ENCODE measurements around the gene SZT2. TPM values are rescaled to one million over a fixed set of nuclear protein-coding genes. Genes with fewer than 3 reads are reported as not detected.

Gene SZT2
- total and polyA plus RNA-seq, 10 of the 15 experiments (the other 5 are each of a cell fraction or from before 2014, with no cell fraction given) = 1.4 to 38.3 (median 12.7) TPM

DNA sequence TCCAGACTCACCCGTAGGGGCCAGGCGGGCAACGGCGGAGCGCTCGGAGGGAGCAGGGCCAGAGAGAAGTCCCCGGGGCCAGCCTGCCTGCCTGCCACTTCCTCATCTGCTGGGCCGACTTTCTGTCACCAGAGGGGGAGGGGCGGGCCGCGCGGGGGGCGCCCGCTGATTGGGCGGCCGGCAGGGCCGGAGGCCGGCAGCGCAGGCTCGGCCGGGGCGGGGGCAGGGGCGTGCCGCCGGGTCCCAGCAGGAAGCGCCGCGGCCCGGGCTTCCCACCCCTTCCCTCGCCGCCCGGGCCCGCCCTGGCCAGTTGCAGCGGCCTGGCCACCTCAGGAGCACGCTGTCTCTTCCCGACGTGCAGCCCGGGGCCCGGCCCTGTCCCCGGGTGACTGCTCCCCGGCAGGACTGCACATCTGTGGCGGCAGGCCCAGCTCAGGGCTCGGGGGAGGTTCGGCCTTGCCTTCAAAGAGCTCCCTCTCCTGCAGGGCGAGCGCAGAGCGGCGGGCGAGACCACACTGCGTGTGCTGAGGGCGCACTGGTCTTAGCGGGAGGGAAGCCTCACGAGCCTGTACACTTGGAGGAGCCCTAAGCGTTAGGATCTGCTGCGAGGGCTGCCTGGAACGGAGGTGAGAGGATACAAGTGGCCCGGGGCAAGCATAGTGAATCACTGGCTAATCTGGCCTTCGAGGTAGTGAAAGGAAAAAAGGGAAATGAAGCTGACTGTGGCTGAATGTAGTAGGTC is 21.6 kb upstream of the SZT2 start, which contains the start of gene ELOVL1 (continued):
- TF ChIP-seq ZNF592 (IDR thresholded peaks at IDR 0.05) (no peak), GABPA (IDR thresholded peaks at IDR 0.05; ENCODE audit: low read depth) (no peak), SMAD5 (IDR thresholded peaks at IDR 0.05; ENCODE audit: low read depth) (peak; percentile 70), NBN (IDR thresholded peaks at IDR 0.05) (peak; percentile 66), TARDBP (IDR thresholded peaks at IDR 0.05; ENCODE audit: borderline replicate concordance) (0 out of 2 replicates have a peak, but pooled peaks have one; percentile 26), ZNF24 (IDR thresholded peaks at IDR 0.05) (no peak), ZNF384 (IDR thresholded peaks at IDR 0.05; ENCODE audit: borderline replicate concordance, low read depth, low read length) (no peak), HDAC2 (IDR thresholded peaks at IDR 0.05) (no peak), BCL3 (IDR thresholded peaks at IDR 0.05; ENCODE audit: borderline replicate concordance, insufficient read depth, low read depth, low read length, poor library complexity, severe bottlenecking) (no peak), RCOR1 (conservative IDR thresholded peaks at IDR 0.05; ENCODE audit: low read depth, low read length) (no peak), IKZF1 (conservative IDR thresholded peaks at IDR 0.05) (peak; percentile 85), BRCA1 (IDR thresholded peaks at IDR 0.05; ENCODE audit: low read depth, low read length) (no peak), RB1 (IDR thresholded peaks at IDR 0.05; ENCODE audit: borderline replicate concordance) (peak; percentile 90; the same call in 1 of the 2 replicates), FOS (IDR thresholded peaks at IDR 0.05; ENCODE audit: borderline replicate concordance, extremely low read depth, insufficient read length) (no peak), NR2C1 (IDR thresholded peaks at IDR 0.05) (no peak), SMC3 (IDR thresholded peaks at IDR 0.05; ENCODE audit: borderline replicate concordance, low read length) (peak; percentile 24; the same call in 1 of the 2 replicates), STAT3 (IDR thresholded peaks at IDR 0.05; ENCODE audit: low read depth, low read length) (no peak), ZNF217 (IDR thresholded peaks at IDR 0.05) (no peak), POLR2AphosphoS2 (IDR thresholded peaks at IDR 0.05; ENCODE audit: low read depth, low read length) (peak; percentile 83), MTA2 (IDR thresholded peaks at IDR 0.05; ENCODE audit: low read depth) (no peak), NR2F1 (conservative IDR thresholded peaks at IDR 0.05) (peak; percentile 64), PBX3 (IDR thresholded peaks at IDR 0.05; ENCODE audit: insufficient replicate concordance, low read depth, low read length) (peak; percentile 22), NFYB (IDR thresholded peaks at IDR 0.05; ENCODE audit: insufficient read depth, low read depth, low read length) (peak; percentile 63; the same call in 1 of the 2 replicates)
- TF ChIP-seq, protein P1, sequence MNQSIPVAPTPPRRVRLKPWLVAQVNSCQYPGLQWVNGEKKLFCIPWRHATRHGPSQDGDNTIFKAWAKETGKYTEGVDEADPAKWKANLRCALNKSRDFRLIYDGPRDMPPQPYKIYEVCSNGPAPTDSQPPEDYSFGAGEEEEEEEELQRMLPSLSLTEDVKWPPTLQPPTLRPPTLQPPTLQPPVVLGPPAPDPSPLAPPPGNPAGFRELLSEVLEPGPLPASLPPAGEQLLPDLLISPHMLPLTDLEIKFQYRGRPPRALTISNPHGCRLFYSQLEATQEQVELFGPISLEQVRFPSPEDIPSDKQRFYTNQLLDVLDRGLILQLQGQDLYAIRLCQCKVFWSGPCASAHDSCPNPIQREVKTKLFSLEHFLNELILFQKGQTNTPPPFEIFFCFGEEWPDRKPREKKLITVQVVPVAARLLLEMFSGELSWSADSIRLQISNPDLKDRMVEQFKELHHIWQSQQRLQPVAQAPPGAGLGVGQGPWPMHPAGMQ (IDR thresholded peaks at IDR 0.05; ENCODE audit: borderline replicate concordance) = no peak

Data from GM12878 (cell line).